HG03342 (cell line): Measurements from ENCODE around the gene ACYP2.
"Not testable (repeated sequence)": the region's sequence is repeated elsewhere in the genome, so short reads cannot be mapped to it uniquely, and the experiment has no call there.

Experiments
- ATAC-seq: cut with Tn5 transposase; IDR thresholded peaks from one replicate; pipeline ENCODE4 v1.9.1; 2021; ENCODE audit warnings: mild to moderate bottlenecking, moderate library complexity; ENCODE audit not compliant: unreplicated experiment

Gene ACYP2

GRCh38 chr2:54097124-54097523, 18.3 kb upstream of the ACYP2 start:
- no peak for ATAC-seq

GRCh38 chr2:54099370-54099769, 16.0 kb upstream of the ACYP2 start:
- no peak for ATAC-seq

GRCh38 chr2:54099829-54100585, 15.4 kb upstream of the ACYP2 start:
- peak; percentile 69 for ATAC-seq

- ATAC-seq = no peak
These were observed 14.6 kb upstream of the ACYP2 start for GRCh38 chr2:54100772-54101171.

DNA sequence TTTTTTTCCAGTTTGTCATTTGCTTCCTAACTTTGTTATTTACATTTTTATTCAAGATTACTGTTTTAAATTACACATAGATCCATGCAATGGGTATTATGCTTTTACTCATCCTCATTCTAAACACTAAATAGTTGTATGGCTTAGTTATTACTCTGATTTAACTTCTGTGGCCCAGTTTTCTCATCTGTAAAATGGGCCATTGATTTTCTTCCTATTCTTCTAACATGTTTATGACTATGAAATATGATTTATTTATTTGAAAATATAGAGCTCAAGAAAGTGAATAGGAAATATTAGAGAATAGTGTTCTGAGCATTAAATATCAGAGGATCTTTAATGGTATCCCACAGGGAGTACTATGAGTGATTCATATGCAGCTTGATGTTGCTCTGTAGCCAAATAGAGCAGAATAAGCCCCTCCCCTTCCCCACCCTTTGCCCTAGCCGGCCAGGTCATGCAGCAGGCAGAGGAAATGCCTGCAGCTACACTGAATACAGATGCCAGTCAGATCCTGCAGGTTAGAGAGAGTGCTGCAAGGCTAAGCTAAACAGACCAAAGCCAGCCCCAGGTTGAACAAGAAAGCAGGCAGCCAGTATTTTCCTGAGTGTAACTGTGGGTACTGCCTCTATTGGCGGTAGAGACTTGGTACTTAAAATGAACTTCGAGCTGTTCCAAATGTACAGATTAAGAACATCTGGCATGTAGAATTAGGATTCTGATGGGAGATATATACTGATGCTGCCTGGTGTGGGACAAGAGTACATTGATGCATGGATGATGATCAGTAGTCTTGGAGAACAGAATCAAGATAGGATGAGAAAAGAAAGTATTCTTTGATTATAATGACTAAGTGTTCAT, 11.7 kb upstream of the ACYP2 start:
- peak; percentile 44 for ATAC-seq

DNA sequence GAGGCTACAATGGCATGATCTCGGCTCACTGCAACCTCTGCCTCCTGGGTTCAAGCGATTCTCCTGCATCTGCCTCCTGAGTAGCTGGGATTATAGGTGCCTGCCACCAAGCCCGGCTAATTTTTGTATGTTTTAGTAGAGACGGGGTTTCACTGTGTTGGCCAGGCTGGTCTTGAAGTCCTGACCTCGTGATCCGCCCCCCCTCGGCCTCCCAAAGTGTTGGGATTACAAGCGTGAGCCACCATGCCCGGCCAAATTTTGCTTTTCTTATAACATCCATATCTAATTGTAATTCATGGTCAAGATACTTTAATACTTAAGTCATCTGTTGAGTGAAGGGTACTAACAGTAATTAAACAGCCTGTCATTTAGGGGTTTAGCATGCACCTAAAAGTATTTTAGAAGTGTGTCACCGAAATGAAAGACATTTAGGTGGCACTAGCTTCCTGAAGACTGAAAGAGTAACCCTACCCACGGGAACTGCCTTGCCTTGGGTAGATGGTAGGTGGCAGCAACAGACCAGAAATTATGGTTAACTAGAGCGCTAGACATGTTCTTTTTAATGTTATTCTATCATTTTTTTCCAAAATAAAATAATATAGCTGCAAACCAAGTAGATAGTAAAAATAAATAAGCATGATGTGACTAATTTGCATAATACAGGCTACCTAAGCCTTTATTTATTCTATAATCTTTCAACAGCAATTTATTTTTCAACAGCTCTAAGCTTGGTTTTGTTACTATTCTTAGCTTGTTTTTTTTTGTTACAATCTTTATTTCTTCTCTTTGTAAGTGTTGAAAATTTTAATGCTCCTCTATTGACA, 8.6 kb upstream of the ACYP2 start:
- peak; percentile 66 for ATAC-seq

DNA sequence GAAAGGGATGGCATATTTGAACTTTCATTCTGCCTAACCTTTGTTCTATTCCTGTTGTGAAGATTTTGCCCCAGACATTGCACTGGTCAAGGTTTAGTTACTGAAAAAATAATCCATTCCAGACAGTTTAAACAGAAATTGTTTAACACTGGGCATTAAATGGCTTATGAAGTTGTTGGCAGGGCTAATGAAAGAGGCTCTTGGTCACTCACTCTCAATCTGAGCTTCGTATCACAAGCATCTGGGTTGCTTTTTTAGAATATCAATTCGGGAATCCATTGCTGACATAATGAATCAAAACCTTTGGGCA, 8.0 kb upstream of the ACYP2 start:
- ATAC-seq = no peak

- ATAC-seq = no peak
These were observed 7.4 kb upstream of the ACYP2 start for GRCh38 chr2:54107903-54108615.

DNA sequence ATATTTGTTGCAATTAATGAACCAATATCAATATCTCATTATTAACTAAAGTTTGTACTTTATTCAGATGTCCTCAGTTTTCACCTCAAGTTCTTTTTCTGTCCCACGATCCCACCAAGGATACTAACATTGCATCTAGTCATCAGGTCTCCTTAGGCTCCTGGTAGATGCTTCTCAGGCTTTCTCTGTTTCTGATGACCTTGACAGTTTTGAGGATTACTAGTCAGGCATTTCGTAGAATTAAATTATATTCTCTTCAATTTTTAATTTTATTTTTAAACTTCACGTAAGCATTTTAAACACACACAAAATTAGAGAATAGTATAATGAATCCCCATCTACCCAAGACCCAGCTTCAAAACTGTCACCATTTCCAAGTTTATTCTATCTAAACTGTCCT, 5.6 kb upstream of the ACYP2 start:
- no peak for ATAC-seq

DNA sequence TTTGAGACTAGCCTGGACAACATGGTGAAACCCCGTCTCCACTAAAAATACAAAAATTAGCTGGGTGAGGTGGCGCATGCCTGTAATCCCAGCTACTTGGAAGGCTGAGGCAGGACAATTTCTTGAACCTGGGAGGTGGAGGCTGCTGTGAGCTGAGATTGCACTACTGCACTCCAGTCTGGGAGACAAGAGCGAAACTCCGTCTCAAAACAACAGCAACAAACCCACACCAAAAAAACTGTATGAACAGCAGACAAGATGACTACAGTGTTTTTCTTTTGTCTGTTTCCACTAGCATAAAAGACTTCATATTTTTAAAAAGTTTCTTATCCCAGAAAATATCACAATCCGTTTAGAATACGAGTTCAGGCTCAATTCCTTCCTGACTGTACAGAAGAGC, 936 bp upstream of the ACYP2 start:
- ATAC-seq = not testable (repeated sequence)

DNA sequence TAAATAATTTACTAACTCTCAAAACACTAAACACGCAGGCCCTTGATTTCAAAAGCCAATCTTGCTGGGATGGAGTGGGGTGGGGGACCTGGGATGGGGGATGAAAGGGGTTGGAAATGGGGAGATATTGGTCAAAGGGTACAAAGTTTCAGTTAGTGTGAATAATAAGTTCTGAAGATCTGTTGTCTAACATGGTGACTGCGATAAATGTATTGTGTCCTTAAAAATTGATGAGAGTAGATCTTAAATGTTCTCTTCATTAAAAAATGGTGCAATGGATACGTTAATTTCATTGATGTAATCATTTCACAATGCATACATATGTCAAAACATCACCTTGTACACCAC, 505 bp upstream of the ACYP2 start:
- ATAC-seq = no peak

GRCh38 chr2:54116598-54116997, 1.2 kb downstream of the ACYP2 start:
- not testable (repeated sequence) for ATAC-seq

DNA sequence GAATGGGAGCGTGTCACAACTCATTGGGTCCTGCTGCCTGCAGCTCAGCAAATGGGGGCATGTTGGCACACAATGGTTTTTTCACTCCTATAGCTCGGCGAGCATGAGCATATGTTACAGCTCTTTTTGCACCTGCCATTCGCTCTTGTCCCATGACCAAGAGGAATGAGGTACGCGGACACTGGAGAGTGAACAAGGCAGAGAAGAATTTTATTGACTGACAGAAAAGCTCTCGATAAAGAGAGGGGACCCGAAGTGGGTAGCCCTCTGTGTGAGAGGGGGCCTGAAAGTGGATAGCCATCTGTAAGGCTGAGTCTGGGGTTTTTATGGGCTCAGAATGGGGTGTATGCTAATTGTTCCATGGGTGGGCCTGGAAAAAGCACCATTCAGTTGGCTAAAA, 5.5 kb downstream of the ACYP2 start:
- ATAC-seq = no peak

- no peak for ATAC-seq
These were observed 6.9 kb downstream of the ACYP2 start for GRCh38 chr2:54122171-54122935.

GRCh38 chr2:54122939-54123338, 7.5 kb downstream of the ACYP2 start:
- ATAC-seq = no peak

DNA sequence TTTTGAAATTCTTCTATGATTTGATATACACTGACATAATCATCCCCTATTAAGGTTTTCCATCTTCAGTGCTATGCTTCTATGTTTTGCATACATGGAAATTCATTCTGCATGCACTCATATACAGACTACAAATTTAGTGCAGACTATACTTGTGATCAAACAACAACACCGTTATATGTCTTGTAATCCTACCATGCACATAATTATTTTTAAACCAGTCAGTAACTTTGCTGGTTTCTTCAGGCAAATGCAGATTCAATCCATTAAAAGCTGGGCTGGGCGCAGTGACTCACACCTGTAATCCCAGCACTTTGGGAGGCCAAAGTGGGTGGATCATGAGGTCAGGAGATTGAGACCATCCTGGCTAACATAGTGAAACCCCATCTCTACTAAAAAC, 11.8 kb downstream of the ACYP2 start:
- not testable (repeated sequence) for ATAC-seq

DNA sequence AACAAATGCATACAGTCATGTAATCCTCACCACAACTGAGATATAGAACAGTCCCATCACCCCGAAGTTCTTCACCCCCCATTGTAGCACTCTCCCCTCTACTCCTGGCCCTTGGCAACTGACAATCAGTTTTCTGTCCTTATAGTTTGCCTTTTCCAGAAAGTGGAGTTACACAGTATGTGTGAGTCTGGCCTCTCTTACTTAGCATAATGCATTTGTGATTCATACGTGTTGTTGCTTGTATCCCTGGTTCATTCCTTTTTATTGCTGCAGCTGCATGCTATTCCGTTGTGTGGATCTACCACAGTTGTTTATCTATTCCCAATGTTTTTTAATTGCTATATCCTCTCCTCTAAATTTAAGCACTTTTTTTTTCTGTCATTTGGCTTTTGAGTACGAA, 17.6 kb downstream of the ACYP2 start:
- no peak for ATAC-seq

DNA sequence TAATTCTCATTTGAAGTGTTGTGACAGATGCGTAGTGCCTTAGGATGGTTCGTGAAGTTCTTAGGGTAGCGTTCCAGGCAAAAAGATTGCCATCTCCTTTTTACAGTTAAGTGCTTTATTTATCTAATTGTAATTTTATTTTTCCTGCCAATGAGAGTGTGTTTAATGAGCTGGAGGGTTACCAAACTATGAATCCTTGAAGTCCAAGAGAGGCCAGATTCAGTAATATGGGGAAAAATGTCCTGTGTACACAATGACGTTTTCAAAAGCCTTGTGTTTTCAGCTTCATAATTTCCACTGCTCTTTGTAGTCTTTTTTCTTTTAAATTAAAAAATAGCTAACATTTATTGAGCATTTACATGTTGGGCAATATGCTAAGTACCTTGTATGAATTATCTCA, 23.8 kb downstream of the ACYP2 start:
- no peak for ATAC-seq

DNA sequence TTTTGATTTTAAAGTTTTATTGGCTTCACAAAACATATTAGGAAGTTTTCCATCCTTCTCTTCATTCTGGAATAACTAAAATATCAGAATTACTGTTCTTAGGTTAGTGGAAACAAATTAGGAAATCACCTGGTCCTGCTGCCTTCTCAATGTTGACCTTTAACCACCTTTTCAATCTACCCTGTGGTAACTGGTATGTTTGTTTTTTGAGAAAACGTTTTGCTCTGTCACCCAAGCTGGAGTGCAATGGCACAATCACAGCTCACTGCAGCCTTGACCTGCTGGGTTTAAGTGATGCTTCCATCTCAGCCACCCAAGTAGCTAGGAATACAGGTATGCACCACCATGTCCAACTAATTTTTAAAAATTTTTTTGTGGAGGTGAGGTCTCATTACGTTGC, 28.4 kb downstream of the ACYP2 start:
- ATAC-seq = no peak

DNA sequence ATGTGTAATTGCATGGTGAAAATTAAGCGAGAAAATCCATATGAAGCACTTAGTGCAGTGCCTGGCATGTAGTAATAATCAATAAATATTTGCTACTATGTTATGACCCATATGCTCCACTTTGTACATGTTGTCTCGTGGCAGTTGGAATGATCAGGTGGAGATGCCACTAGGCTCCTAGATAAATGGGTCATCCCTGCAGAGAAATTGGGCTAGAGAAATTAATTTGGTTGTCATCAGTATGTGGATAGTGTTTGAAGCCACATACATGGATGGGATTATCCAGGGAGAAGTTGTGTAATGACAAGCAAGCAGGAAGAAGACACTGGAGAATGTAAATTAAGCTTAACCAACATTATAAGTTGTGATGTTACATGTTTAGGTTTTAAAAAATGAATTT, 33.0 kb downstream of the ACYP2 start:
- no peak for ATAC-seq
